ENCODE results near the gene HNRNPAB.
"Not testable (repeated sequence)": the region's sequence is repeated elsewhere in the genome, so short reads cannot be mapped to it uniquely, and the experiment has no call there.

GRCh38 chr5:178239626-178240301 lies 35.4 kb downstream of the HNRNPAB start:
- TF ChIP-seq, protein P1, sequence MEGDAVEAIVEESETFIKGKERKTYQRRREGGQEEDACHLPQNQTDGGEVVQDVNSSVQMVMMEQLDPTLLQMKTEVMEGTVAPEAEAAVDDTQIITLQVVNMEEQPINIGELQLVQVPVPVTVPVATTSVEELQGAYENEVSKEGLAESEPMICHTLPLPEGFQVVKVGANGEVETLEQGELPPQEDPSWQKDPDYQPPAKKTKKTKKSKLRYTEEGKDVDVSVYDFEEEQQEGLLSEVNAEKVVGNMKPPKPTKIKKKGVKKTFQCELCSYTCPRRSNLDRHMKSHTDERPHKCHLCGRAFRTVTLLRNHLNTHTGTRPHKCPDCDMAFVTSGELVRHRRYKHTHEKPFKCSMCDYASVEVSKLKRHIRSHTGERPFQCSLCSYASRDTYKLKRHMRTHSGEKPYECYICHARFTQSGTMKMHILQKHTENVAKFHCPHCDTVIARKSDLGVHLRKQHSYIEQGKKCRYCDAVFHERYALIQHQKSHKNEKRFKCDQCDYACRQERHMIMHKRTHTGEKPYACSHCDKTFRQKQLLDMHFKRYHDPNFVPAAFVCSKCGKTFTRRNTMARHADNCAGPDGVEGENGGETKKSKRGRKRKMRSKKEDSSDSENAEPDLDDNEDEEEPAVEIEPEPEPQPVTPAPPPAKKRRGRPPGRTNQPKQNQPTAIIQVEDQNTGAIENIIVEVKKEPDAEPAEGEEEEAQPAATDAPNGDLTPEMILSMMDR (IDR thresholded peaks at IDR 0.05; ENCODE audit: extremely low read depth in 1 of 2, insufficient read depth in 1 of 2, low read depth in 1 of 2, low read length in 2 of 2) = not testable (repeated sequence)
- not testable (repeated sequence) for TF ChIP-seq MYC (IDR thresholded peaks at IDR 0.05; ENCODE audit: low read depth, low read length); EZH2 (IDR thresholded peaks at IDR 0.05; ENCODE audit: borderline replicate concordance, low read depth, low read length, severe bottlenecking); POLR2A (IDR thresholded peaks at IDR 0.05; ENCODE audit: low read depth, low read length); POLR2AphosphoS5 (IDR thresholded peaks at IDR 0.05; ENCODE audit: insufficient read depth, low read depth, low read length); FOS (IDR thresholded peaks at IDR 0.05; ENCODE audit: borderline replicate concordance, insufficient read depth, low read length)
- TF ChIP-seq, protein P2, sequence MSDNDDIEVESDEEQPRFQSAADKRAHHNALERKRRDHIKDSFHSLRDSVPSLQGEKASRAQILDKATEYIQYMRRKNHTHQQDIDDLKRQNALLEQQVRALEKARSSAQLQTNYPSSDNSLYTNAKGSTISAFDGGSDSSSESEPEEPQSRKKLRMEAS (IDR thresholded peaks at IDR 0.05; ENCODE audit: insufficient read depth, insufficient read length) = not testable (repeated sequence)
